Mononuclear cell (primary cell): Measurements from ENCODE around the gene ANXA6. TPM values are rescaled to one million over a fixed set of nuclear protein-coding genes. Genes with fewer than 3 reads are reported as not detected.

ENCODE experiments used
- H3K27me3 ChIP-seq: 2 replicates; pipeline ENCODE4 v1.6.0; 2011; ENCODE audit warnings: low read length, control low read depth; ENCODE audit not compliant: insufficient read depth
- H3K4me1 ChIP-seq: 2 replicates; pipeline ENCODE4 v1.5.1; 2011; ENCODE audit warnings: mild to moderate bottlenecking, low read length, control low read depth; ENCODE audit not compliant: insufficient read depth
- H3K4me3 ChIP-seq: 2 replicates; pipeline ENCODE4 v1.5.1; 2011; ENCODE audit warnings: mild to moderate bottlenecking, low read length, moderate library complexity
- H3K9me3 ChIP-seq: 2 replicates; pipeline ENCODE4 v1.5.1; 2011; ENCODE audit warnings: low read depth, mild to moderate bottlenecking, control low read depth, low read length
- total RNA-seq: library from RNA; depleted of rRNA; stranded (reverse); fragments of >200 nt; gene quantifications from one replicate; pipeline ENCODE4 v1.2.3, GENCODE V29; 2012

Gene ANXA6
- total RNA-seq, 1 donor = 127 TPM

DNA sequence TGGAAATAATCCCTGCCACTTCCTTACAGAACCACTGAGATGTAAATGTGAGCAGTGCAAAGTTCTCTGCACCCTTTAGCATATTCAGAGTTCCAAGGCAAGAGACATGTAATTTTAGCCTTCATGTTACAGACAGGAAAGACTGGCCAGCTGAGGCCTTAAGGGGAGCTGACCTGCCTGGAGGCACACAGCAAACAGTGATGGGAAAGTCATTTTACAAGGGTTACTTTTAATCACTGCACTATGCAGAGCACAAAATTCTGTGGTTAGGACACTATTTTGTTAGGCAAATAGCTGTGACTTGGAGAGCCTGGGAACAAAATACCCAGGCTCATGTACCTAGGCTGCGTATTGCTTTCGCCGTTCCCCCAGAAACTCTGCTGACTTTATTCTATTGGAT, 46.6 kb downstream of the ANXA6 start:
- Histone ChIP-seq H3K4me3 (no peak overlapping the region), H3K27me3 (no peaks in the 10 kb centered on the region), H3K4me1 (peaks cover 5% of the 10 kb centered on the region), H3K9me3 (no peaks in the 10 kb centered on the region)

DNA sequence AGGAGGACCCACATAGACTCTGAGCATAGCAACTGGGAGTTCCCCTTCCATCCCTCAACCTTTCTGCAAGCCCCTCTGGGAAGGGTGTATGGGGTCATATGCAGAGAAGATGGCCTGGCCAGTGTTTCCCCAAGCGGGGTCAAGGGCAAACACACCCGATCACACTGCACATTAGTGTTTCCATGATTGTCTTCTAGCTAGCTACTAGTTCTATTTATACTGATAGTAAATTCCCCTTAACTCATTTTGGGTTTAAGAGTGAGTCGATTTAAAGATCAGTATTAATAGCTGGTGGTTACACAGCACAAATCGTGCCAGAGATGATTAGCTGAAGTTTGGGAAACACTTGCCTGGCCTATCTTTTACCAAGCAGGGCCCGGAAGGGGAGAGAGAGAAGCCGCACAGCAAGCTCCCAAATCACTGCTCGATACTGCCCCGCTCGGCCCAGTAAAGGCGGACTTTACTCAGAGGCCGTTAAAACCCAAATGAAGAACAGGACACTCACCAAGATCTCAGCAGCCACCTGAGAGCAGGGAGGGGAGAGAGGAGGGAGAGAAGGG, 47.4 kb downstream of the ANXA6 start:
- Histone ChIP-seq H3K4me3 (no peak overlapping the region), H3K27me3 (no peaks in the 10 kb centered on the region), H3K9me3 (no peaks in the 10 kb centered on the region), H3K4me1 (peaks cover 2% of the 10 kb centered on the region)

DNA sequence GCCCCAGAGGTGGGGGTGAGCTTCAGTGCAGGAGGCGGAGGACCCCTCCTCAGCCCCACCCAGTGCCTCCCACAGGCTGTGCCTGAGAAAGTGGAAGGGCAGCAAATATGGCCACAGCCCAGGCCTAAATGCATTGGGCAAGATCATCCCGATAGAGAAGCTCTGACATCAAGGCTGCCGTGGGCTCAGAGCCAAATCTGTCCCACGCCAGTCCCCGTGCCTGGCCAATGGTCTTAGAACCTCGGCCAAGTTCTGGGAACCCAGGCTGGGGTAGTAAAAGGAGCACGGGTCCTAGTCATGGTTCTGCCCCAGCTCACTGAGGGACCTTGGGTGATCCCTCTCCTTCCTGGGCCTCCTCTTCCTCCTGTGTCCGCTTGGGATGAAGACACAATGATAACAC, 49.0 kb downstream of the ANXA6 start:
- H3K27me3 ChIP-seq = no peaks in the 10 kb centered on the region

DNA sequence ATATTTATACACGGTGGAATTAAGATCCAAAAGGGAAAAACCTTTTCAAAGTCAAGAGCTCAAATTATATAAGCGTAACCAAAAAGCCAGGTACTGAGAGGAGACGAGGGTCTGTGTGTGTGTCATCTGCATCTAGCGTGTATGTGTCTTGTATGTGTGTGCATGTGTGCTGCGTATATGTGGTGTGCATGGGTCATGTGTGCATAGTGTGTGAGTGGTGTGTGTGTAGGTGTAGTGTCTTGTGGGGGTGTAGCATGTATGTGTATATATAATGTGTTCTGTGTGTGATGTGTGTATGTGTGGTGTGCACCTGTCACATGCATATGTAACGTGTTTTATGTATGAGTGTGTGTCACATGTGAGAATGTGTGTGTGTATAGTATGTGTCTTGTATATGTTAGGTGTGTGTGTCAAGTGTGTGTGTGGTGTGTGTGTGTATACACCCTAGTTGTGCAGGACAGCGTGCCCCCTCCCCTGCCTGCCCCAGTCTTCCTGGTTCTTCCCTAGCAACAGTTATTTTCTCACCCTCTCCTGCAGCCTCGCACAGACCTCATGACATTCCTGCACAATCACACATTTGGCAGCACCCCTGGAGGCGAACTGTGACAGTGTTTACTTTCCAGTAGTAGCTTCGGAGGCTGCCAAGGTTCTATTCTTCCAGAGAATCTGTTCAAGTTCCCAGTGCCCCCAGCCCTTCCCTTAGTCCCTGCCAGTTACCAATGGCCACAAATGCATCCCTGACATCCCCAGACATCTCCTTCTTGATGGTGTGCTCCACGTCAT, 49.6 kb downstream of the ANXA6 start:
- no peaks in the 10 kb centered on the region for H3K4me1 ChIP-seq
- H3K9me3 ChIP-seq = no peaks in the 10 kb centered on the region
- H3K27me3 ChIP-seq = no peaks in the 10 kb centered on the region
- H3K4me3 ChIP-seq = no peak overlapping the region

More for the DNA sequence above, 49.0 kb downstream of the ANXA6 start:
- no peak overlapping the region for H3K4me3 ChIP-seq
- no peaks in the 10 kb centered on the region for H3K4me1 ChIP-seq
- H3K9me3 ChIP-seq = no peaks in the 10 kb centered on the region

DNA sequence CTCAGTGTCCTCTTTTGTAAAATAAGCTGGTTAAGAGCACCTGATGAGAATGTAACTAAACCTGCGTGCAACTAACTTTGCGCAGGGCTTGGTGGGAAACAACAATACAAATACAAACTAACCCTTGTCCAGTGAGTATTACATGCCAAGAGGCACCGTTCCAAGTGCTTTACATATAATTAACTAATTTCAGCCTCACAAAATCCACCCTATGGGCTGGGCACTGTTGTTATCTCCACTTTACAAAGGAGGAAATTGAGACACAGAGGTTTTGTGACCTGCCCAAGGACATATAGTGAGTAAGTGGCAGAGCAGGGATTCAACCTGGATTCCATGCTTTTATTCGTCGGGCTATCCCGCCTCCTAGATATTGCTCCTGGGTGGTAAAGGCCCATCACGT, 50.5 kb downstream of the ANXA6 start:
- H3K27me3 ChIP-seq = no peaks in the 10 kb centered on the region
- H3K4me1 ChIP-seq = no peaks in the 10 kb centered on the region
- no peaks in the 10 kb centered on the region for H3K9me3 ChIP-seq
- no peak overlapping the region for H3K4me3 ChIP-seq

DNA sequence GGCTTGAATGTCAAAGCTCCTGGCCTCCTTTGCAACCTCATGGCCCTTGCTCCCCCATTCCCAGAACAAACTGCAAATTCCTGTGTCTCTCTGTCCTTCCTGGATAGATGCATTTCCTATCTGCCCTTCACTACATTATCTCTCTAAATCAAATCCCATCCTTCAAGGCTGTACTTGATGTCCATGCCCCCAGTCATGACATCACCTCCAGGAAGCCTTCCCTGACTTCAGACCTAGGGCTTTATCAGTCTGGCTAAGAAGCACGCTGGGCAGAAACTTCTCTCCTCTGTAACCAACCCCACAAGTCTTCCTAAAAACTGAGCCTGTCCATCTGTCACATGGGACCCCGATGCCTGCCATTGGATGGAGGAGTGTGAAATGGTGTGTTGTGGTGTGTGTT, 51.1 kb downstream of the ANXA6 start:
- no peaks in the 10 kb centered on the region for H3K9me3 ChIP-seq
- no peaks in the 10 kb centered on the region for H3K27me3 ChIP-seq
- peaks cover 2% of the 10 kb centered on the region for H3K4me1 ChIP-seq
- no peak overlapping the region for H3K4me3 ChIP-seq

DNA sequence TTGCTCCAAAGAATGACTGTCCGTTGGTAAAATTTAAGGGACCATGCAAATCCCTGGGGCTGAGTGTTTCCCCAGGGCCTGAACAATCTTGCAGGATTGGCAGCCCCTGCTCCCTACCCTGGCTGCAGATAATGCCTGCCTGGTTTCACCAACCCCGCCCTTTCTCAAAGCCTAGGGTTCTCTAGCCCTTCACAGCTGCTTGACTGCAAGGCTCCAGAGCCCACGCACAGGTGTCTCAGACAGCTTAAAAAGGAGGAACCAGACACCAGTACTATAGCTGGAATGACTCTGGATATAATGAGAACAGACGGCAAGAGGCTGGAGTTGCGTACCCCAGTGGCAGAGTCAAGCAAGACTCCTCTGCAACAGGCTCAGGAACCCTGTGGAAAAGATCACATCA, 51.5 kb downstream of the ANXA6 start:
- no peaks in the 10 kb centered on the region for H3K27me3 ChIP-seq
- H3K4me3 ChIP-seq = no peak overlapping the region
- peaks cover 3% of the 10 kb centered on the region for H3K4me1 ChIP-seq
- no peaks in the 10 kb centered on the region for H3K9me3 ChIP-seq

DNA sequence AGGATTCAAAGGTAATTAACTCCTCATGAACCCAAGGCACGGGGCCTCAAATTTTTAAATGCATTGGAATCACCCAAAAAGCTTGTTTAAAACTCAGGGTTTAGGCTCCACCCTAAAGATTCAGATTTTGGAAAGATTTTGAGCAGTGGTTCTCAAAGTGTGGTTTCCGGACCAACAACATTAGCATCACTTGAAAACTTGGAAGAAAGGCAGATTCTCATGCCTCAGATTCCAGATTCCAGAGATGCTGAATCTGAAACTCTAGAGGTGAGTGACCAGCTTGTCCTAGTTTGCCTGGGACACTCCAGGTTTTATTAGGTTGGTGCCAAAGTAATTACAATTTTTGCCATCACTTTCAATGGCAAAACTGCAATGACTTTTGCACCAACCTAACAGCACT, 52.0 kb downstream of the ANXA6 start:
- no peaks in the 10 kb centered on the region for H3K27me3 ChIP-seq
- peaks cover 8% of the 10 kb centered on the region for H3K4me1 ChIP-seq
- no peak overlapping the region for H3K4me3 ChIP-seq
- H3K9me3 ChIP-seq = no peaks in the 10 kb centered on the region

DNA sequence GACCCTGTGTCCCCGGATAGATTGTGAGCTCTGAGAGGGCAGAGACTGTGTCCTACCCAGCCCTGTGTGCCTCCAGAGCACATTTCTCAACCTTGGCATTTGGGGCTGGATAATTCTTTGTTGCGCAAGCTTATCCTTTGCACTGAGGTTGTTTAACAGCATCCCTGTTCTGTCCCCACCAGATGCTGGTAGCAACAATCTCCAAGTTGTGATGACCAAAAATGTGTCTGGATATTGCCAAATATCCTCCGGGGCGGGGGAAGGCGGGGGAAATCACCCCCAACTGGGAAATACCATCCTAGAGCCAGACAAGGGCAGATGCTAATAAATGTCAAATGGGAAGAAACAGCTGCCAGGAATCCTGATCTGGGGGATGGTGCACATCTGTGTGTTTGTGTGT, 52.8 kb downstream of the ANXA6 start:
- no peaks in the 10 kb centered on the region for H3K9me3 ChIP-seq
- H3K4me3 ChIP-seq = no peak overlapping the region
- no peaks in the 10 kb centered on the region for H3K27me3 ChIP-seq
- peaks cover 16% of the 10 kb centered on the region for H3K4me1 ChIP-seq

DNA sequence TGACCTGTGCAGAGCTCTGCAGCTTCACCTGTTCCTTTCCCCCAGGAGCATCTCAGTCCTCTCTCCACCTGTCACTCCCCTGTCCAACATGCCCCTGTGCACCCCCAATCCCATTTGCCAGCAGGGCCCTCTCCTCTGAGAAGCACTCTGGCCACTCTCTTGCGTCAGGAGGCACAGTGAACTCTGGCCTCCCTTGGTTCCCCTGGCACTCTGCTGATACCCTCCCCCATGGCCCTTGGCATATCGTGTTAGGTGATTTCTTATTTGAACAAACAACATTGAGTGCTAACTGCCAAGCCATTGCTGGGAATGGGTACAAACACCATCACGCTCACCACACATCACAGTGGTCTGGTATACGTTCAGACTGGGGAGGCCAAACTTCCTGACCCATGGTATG, 55.8 kb downstream of the ANXA6 start:
- Histone ChIP-seq H3K4me1 (peaks cover 46% of the 10 kb centered on the region), H3K27me3 (no peaks in the 10 kb centered on the region), H3K4me3 (no peak overlapping the region)

DNA sequence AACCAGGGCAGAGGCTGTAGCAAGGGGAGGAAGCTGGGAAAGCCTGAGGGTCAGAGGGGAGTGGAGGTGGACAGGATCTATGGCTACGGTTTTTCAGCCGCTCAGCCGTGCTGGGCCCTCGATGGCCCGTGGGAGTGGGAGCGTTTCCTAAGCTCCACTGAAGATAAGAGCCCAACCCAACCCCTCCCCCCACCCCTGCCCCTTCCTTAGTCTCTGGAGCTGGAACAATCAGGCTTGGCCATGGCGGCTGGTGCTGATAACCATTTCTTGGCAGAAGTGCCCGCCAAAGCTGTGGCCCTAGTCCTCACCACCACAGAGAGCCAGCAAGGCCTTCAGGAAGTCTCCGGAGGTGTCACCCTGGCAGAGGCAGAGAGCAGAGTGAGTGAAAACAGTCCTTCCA, 56.4 kb downstream of the ANXA6 start:
- Histone ChIP-seq H3K4me1 (peaks cover 52% of the 10 kb centered on the region), H3K27me3 (no peaks in the 10 kb centered on the region), H3K4me3 (no peak overlapping the region), H3K9me3 (no peaks in the 10 kb centered on the region)

More for the DNA sequence above, 55.8 kb downstream of the ANXA6 start:
- no peaks in the 10 kb centered on the region for H3K9me3 ChIP-seq

DNA sequence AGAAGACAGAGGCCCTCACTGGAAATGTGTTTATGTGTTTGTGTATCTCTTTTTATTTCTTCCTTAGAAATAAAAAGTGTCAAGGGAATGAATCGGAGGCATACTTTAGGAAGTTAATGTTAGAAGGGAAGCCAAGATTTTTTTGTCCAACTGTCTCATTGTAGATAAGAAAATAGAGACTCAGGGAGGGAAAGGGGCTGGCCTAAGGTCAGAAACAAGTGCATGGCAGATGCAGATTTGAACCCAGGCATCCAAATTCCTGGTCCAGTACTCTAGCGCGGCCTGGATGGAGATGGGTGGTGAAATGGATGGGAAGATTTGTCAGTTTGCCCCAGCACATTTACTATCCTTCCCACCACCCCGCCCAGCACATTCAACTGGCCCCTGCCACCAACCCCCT, 56.9 kb downstream of the ANXA6 start:
- Histone ChIP-seq H3K4me3 (no peak overlapping the region), H3K27me3 (no peaks in the 10 kb centered on the region), H3K4me1 (peaks cover 56% of the 10 kb centered on the region), H3K9me3 (no peaks in the 10 kb centered on the region)

DNA sequence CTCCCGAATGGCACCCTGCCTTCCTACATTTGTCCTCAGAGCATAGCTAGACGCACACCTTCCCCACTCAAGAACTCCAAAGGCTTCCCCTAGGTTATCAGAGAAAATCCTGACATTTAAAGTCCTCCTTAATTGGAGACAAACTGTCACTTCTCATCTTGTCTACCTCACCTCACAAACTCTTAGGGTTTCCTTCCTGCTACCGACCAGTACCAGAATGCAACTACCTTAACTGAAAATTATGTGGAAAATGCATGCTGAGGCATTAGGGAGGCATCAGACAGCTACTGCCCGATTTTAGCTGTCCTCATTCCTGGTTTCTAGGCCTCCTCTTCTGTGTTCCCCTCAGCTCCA, 58.8 kb downstream of the ANXA6 start:
- Histone ChIP-seq H3K27me3 (no peaks in the 10 kb centered on the region), H3K4me1 (peaks cover 76% of the 10 kb centered on the region), H3K4me3 (no peak overlapping the region), H3K9me3 (no peaks in the 10 kb centered on the region)

DNA sequence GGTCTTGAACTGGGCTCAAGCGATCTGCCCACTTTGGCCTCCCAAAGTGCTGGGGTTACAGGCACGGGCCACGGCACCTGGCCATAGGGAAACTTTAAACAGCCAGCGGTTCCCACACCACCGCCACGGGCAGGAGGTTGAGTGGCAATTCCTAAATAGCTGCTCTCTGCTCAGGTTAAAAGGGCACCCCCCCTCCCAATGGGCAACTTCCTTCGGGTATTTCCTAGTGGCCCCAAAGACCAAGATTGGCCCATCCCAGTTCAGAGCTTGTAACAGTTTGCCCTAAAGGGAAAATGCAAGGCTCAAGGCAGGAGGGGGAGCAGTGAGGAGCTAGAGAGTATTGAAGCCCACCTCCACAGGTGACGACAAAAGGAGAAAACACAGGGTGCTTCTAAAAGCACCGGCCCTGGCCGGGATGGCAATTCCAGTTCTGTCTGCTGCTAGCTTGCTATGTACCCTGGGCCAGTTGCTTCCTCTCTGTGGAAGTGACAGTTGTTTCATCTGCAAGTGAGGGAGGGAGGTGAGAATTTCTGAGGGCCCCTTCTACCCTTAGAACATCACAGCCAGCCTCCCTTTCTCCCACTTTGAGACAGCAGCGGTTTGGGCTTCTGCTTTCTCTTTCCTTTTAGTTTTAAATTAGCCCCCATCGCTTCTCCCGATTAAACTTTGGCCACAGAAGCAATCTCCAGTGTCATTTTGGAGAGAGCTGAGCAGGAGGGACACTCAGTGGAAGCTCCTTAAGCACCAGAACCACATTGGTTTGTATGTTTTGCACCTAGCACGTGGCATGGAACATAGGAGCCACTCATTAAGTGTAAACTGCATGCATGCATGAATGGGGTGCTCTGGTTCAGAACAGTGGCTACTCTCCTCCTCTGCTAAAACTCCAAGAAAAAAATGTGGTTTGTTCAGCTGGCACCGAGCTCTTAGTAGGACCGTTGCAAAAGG, 59.5 kb downstream of the ANXA6 start:
- Histone ChIP-seq H3K4me1 (peaks cover 82% of the 10 kb centered on the region), H3K27me3 (no peaks in the 10 kb centered on the region), H3K4me3 (no peak overlapping the region), H3K9me3 (no peaks in the 10 kb centered on the region)

DNA sequence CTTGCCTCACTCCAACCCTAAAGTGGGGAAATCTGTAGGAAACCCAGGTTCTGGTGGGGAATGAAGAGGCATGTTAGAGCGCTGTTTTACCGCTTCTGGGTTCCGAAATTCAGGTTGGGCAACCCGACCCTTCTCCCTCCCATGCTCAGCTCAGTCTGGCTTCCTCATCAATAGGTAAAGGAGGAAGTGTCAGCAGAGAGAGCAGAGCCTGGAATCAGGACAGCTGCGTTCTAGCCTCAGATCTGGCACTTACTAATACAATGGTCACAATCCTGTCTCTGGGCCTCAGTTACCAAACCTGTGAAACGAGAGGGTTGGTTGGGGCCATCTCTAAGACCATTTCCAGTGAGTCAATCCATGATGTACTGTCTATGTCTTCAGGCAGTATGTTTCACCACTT, 60.5 kb downstream of the ANXA6 start:
- Histone ChIP-seq H3K27me3 (no peaks in the 10 kb centered on the region), H3K4me3 (no peak overlapping the region), H3K9me3 (no peaks in the 10 kb centered on the region), H3K4me1 (peaks cover 91% of the 10 kb centered on the region)
